Measurements from ENCODE around the gene PPP6R1. TPM values are rescaled to one million over a fixed set of nuclear protein-coding genes. Genes with fewer than 3 reads are reported as not detected.

PPP6R1 gene
- total and polyA plus RNA-seq, 2 of the 13 experiments (the other 11 are each of a cell fraction or from before 2014, with no cell fraction given), result 25.8 to 54.0 TPM

- TF ChIP-seq MAX (IDR thresholded peaks at IDR 0.05), result peak; percentile 39; the same call in 1 of the 2 replicates
- TF ChIP-seq HOXD1 (CRISPR knock-in tag; IDR thresholded peaks at IDR 0.05), result no peak
- TF ChIP-seq NKX3-1 (CRISPR knock-in tag; IDR thresholded peaks at IDR 0.05), result no peak
- no peak for TF ChIP-seq NFE2 (CRISPR knock-in tag; IDR thresholded peaks at IDR 0.05)
- TF ChIP-seq CHD4 (IDR thresholded peaks at IDR 0.05; ENCODE audit: borderline replicate concordance, low read length), result no peak
- no peak for TF ChIP-seq ATF4 (CRISPR knock-in tag; IDR thresholded peaks at IDR 0.05)
- TF ChIP-seq CSRNP1 (CRISPR knock-in tag; IDR thresholded peaks at IDR 0.05), result no peak
- TF ChIP-seq ZSCAN30 (CRISPR knock-in tag; IDR thresholded peaks at IDR 0.05), result no peak
- no peak for TF ChIP-seq FOXK2 (IDR thresholded peaks at IDR 0.05)
- no peak for TF ChIP-seq SNRNP70 (IDR thresholded peaks at IDR 0.05; ENCODE audit: low read depth, low read length)
- no peak for TF ChIP-seq ZNF276 (CRISPR knock-in tag; IDR thresholded peaks at IDR 0.05; ENCODE audit: low read depth)
- no peak for TF ChIP-seq FOXK1 (CRISPR knock-in tag; IDR thresholded peaks at IDR 0.05; ENCODE audit: borderline replicate concordance, low read depth)
- TF ChIP-seq TBP (CRISPR knock-in tag; IDR thresholded peaks at IDR 0.05), result no peak
- no peak for TF ChIP-seq AGO1 (IDR thresholded peaks at IDR 0.05; ENCODE audit: low read depth, low read length, poor library complexity, severe bottlenecking)
- no peak for TF ChIP-seq ZNF780A (CRISPR knock-in tag; IDR thresholded peaks at IDR 0.05)
- TF ChIP-seq NR2F1 (CRISPR knock-in tag; IDR thresholded peaks at IDR 0.05), result no peak
- TF ChIP-seq ZNF383 (CRISPR knock-in tag; IDR thresholded peaks at IDR 0.05; ENCODE audit: borderline replicate concordance), result no peak
- TF ChIP-seq SIN3A (IDR thresholded peaks at IDR 0.05; ENCODE audit: borderline replicate concordance, low read depth, low read length), result no peak
- TF ChIP-seq, protein P1, sequence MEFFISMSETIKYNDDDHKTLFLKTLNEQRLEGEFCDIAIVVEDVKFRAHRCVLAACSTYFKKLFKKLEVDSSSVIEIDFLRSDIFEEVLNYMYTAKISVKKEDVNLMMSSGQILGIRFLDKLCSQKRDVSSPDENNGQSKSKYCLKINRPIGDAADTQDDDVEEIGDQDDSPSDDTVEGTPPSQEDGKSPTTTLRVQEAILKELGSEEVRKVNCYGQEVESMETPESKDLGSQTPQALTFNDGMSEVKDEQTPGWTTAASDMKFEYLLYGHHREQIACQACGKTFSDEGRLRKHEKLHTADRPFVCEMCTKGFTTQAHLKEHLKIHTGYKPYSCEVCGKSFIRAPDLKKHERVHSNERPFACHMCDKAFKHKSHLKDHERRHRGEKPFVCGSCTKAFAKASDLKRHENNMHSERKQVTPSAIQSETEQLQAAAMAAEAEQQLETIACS (CRISPR knock-in tag; IDR thresholded peaks at IDR 0.05), result no peak
- no peak for TF ChIP-seq ZNF468 (CRISPR knock-in tag; IDR thresholded peaks at IDR 0.05)
- no peak for TF ChIP-seq ZNF790 (CRISPR knock-in tag; IDR thresholded peaks at IDR 0.05; ENCODE audit: borderline replicate concordance)
Measured at GRCh38 chr19:55256562-55257460, 2.0 kb downstream of the PPP6R1 start (continued).
